NCI-H2227 treated with DMSO at 0.1 percent for 48 hours (cell line): ENCODE results near the gene FZR1.
"Not testable (repeated sequence)": the region's sequence is repeated elsewhere in the genome, so short reads cannot be mapped to it uniquely, and the experiment has no call there.

Experiments used
- DNase-seq: peaks from one replicate; lab custom pipeline; 2025; lab: John Stamatoyannopoulos, UW

Gene FZR1

GRCh38 chr19:3547301-3547731, 41.2 kb downstream of the FZR1 start:
- DNase-seq = no peak

- no peak for DNase-seq
Observed at GRCh38 chr19:3547767-3548282, 41.7 kb downstream of the FZR1 start.

GRCh38 chr19:3548606-3549005, 42.5 kb downstream of the FZR1 start:
- no peak for DNase-seq

- no peak for DNase-seq
Observed at GRCh38 chr19:3549816-3550215, 43.7 kb downstream of the FZR1 start.

- no peak for DNase-seq
Observed at GRCh38 chr19:3550947-3551791, 45.1 kb downstream of the FZR1 start.

- DNase-seq = no peak
Observed at GRCh38 chr19:3551792-3552095, 45.6 kb downstream of the FZR1 start.

- no peak for DNase-seq
Observed at GRCh38 chr19:3554254-3555083, 48.4 kb downstream of the FZR1 start.

- no peak for DNase-seq
Observed at GRCh38 chr19:3555653-3556422, 49.7 kb downstream of the FZR1 start.

- DNase-seq = no peak
Observed at GRCh38 chr19:3556423-3556977, 50.4 kb downstream of the FZR1 start.

GRCh38 chr19:3556978-3557460, 50.9 kb downstream of the FZR1 start:
- no peak for DNase-seq

- peak; percentile 74 for DNase-seq
Observed at GRCh38 chr19:3557461-3558248, 51.5 kb downstream of the FZR1 start, which contains the start of gene MFSD12. MFSD12 (minus strand) TSS chr19:3557586; CDS start chr19:3557403, 183 bp downstream.

- no peak for DNase-seq
Observed at GRCh38 chr19:3563709-3564524, 57.8 kb downstream of the FZR1 start.

- DNase-seq = no peak
Observed at GRCh38 chr19:3565139-3565538, 59.0 kb downstream of the FZR1 start.

GRCh38 chr19:3570042-3570441, 63.9 kb downstream of the FZR1 start:
- DNase-seq = not testable (repeated sequence)

- no peak for DNase-seq
Observed at GRCh38 chr19:3570606-3571011, 64.5 kb downstream of the FZR1 start.

- DNase-seq = peak; percentile 95
Observed at GRCh38 chr19:3572132-3572854, 66.2 kb downstream of the FZR1 start.

- no peak for DNase-seq
Observed at GRCh38 chr19:3572855-3573161, 66.7 kb downstream of the FZR1 start, which contains the start of gene HMG20B. HMG20B (plus strand) TSS chr19:3572944; CDS start chr19:3573310, 366 bp downstream.

GRCh38 chr19:3573162-3573857, 67.2 kb downstream of the FZR1 start:
- DNase-seq = no peak
